SK-N-SH treated with all-trans-retinoic acid at 6 μM for 48 hours (cell line): ENCODE results near the gene SFRP2.

ENCODE experiments used
- ATAC-seq: fragments of 200-7000 bp; cut with Tn5 transposase; 3 replicates; pipeline ENCODE4 v1.9.1; 2020; ENCODE audit warnings: mild to moderate bottlenecking, moderate library complexity
- ARNTL ChIP-seq: fragments of 450-650 bp; formaldehyde crosslinking; IDR thresholded peaks from 2 replicates; pipeline ENCODE4 v1.5.0; 2020; ENCODE audit warnings: low read depth, mild to moderate bottlenecking, moderate library complexity, borderline replicate concordance
- OSR1 ChIP-seq: fragments of 250-450 bp; sonication (Bioruptor Pico); IDR thresholded peaks from 2 replicates; pipeline ENCODE4 v1.8.0; 2022; ENCODE audit warnings: moderate library complexity, mild to moderate bottlenecking, inconsistent platforms
- PPARA ChIP-seq: fragments of 250-450 bp; sonication (Bioruptor Pico); IDR thresholded peaks from 2 replicates; pipeline ENCODE4 v1.5.0; 2020; ENCODE audit warnings: mild to moderate bottlenecking, borderline replicate concordance
- TOX ChIP-seq: fragments of 250-450 bp; sonication (Bioruptor Pico); IDR thresholded peaks from 2 replicates; pipeline ENCODE4 v1.8.0; 2021; ENCODE audit warnings: mild to moderate bottlenecking, moderate library complexity, borderline replicate concordance
- ZC3H10 ChIP-seq: fragments of 250-450 bp; sonication (Bioruptor Pico); IDR thresholded peaks from 2 replicates; pipeline ENCODE4 v1.5.1; 2021; ENCODE audit warnings: mild to moderate bottlenecking, moderate library complexity
- TF ChIP-seq, protein P1 (sequence below): fragments of 250-450 bp; sonication (Bioruptor Pico); IDR thresholded peaks from 2 replicates; pipeline ENCODE4 v1.8.0; 2020; ENCODE audit warnings: mild to moderate bottlenecking, moderate library complexity, borderline replicate concordance
- TF ChIP-seq, protein P2 (sequence below): fragments of 250-450 bp; sonication (Bioruptor Pico); IDR thresholded peaks from 2 replicates; pipeline ENCODE4 v1.5.1; 2020; ENCODE audit warnings: low read depth, mild to moderate bottlenecking, moderate library complexity
- TF ChIP-seq, protein P3 (sequence below): fragments of 250-450 bp; sonication (Bioruptor Pico); IDR thresholded peaks from 2 replicates; pipeline ENCODE4 v1.8.0; 2021; ENCODE audit warnings: low read depth, mild to moderate bottlenecking, moderate library complexity, borderline replicate concordance
- TF ChIP-seq, protein P4 (sequence below): fragments of 250-450 bp; sonication (Bioruptor Pico); IDR thresholded peaks from 2 replicates; pipeline ENCODE4 v1.5.0; 2020; ENCODE audit warnings: mild to moderate bottlenecking, moderate library complexity

Gene SFRP2

DNA sequence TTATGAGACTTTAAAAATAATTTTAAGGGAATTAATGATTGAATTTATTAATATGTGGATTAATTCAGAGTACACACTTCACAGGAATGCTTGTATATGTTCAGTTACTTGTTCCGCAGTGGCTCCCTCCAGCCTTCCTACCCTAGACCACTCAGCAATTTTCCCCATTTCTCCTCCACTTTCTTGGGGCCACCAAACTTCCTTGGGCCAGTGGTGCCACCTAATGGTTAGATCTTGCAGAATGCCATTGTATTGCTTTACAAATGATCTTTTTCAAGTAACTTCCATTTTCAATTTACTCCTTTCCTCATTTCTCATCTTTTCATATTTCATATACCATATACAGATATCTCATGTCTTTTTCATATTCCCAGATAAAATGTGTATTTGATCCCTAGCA, 25.5 kb downstream of the SFRP2 start (continued):
- TF ChIP-seq, protein P1, sequence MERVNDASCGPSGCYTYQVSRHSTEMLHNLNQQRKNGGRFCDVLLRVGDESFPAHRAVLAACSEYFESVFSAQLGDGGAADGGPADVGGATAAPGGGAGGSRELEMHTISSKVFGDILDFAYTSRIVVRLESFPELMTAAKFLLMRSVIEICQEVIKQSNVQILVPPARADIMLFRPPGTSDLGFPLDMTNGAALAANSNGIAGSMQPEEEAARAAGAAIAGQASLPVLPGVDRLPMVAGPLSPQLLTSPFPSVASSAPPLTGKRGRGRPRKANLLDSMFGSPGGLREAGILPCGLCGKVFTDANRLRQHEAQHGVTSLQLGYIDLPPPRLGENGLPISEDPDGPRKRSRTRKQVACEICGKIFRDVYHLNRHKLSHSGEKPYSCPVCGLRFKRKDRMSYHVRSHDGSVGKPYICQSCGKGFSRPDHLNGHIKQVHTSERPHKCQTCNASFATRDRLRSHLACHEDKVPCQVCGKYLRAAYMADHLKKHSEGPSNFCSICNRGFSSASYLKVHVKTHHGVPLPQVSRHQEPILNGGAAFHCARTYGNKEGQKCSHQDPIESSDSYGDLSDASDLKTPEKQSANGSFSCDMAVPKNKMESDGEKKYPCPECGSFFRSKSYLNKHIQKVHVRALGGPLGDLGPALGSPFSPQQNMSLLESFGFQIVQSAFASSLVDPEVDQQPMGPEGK (CRISPR knock-in tag), result no peak

DNA sequence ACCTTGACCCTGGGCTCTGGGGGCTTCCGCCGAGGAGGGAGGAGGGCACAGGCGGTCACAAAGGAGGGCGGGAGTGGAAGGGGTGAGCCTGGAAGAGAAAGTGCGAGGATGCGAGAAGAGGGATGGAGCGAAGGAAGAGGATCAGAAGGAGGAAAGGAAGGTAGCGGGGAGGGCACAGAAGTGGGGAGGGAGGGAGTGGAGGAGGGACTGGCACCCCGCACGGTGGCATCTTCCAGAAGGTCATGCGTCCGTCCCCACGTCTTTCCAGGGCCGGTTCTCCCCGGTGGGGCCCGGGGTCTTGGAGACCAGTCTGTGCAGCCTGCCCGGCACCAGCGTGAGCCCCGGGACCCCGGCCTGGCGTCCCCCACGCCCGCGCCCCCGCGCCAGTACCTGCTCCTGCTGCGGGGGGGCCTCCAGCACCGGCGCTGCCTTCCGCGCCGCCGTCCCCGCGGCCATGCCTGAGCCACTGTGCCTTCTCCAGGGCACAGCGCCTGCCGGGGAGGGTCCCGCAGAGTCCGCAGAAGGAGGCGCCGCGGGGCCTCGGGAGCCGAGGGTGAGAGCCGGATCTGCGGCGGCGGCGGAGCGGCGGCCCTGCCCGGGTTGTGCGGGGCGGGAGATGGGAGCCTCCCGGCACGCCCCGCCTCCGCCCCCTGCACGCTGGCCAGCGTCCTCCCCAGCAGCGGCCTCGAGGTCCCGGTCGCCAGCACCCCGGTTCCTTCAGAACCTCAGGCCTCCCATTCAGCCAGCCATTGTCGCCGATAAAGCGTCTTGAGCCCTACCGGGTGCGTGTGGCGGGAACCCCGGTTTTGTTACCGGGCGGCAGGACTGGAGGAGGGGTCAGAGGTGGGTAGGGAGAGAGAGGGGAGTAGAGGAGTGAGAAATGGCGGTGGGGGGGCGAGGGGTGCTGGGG, 29.2 kb downstream of the SFRP2 start, which contains the start of gene RNF175:
RNF175 (minus strand) TSS at position 618 of the 910 bp plus-strand sequence; CDS start at position 456, 162 bp downstream.
- ATAC-seq, result peak; percentile 78

DNA sequence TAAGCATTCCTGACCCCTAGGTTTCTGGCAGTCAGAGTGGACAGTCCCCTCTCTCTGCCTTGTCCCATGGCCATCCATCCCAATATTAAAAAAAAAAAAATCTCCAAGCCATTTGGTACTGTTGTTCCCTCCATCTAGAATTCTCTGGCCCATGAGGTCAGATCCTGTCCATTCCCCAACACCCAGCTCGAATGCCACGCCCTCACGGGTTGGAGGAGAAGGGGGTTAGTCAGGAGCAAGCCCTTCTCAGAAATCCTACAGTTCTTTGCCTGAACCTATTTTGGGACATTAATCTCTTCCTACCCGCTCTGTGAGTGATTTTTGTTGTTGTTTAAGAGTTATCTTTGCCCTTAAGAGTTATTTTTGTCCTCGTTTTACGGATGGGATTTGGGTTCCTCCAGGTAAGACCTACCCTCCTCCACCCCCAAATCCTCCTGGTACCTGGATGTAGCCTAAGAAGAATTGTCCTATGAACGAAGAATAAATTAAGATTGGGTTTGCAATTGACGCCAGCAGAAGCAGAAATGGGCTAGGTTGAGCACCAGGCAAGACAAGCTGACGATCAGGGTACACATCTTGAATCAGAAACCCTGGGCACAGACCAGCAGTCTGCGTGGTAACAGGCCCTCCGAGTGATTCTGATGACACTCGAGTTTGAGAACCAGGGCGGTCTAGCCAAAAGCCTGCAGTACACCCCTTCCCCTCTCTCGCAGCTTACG, 30.0 kb downstream of the SFRP2 start:
- TF ChIP-seq ZC3H10 (CRISPR knock-in tag) (no peak), PPARA (CRISPR knock-in tag) (no peak), TOX (CRISPR knock-in tag) (no peak), ARNTL (CRISPR knock-in tag) (no peak)
- TF ChIP-seq, protein P2, sequence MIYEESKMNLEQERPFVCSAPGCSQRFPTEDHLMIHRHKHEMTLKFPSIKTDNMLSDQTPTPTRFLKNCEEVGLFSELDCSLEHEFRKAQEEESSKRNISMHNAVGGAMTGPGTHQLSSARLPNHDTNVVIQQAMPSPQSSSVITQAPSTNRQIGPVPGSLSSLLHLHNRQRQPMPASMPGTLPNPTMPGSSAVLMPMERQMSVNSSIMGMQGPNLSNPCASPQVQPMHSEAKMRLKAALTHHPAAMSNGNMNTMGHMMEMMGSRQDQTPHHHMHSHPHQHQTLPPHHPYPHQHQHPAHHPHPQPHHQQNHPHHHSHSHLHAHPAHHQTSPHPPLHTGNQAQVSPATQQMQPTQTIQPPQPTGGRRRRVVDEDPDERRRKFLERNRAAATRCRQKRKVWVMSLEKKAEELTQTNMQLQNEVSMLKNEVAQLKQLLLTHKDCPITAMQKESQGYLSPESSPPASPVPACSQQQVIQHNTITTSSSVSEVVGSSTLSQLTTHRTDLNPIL, result no peak
- TF ChIP-seq, protein P3, sequence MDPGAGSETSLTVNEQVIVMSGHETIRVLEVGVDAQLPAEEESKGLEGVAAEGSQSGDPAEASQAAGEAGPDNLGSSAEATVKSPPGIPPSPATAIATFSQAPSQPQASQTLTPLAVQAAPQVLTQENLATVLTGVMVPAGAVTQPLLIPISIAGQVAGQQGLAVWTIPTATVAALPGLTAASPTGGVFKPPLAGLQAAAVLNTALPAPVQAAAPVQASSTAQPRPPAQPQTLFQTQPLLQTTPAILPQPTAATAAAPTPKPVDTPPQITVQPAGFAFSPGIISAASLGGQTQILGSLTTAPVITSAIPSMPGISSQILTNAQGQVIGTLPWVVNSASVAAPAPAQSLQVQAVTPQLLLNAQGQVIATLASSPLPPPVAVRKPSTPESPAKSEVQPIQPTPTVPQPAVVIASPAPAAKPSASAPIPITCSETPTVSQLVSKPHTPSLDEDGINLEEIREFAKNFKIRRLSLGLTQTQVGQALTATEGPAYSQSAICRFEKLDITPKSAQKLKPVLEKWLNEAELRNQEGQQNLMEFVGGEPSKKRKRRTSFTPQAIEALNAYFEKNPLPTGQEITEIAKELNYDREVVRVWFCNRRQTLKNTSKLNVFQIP (CRISPR knock-in tag), result no peak
- peak; percentile 18; the same call in 1 of the 3 replicates for ATAC-seq

More for the DNA sequence above, 29.2 kb downstream of the SFRP2 start, which contains the start of gene RNF175:
- TF ChIP-seq, protein P3 (CRISPR knock-in tag), result no peak
- TF ChIP-seq OSR1 (CRISPR knock-in tag) (no peak), ARNTL (CRISPR knock-in tag) (no peak)
- TF ChIP-seq, protein P4, sequence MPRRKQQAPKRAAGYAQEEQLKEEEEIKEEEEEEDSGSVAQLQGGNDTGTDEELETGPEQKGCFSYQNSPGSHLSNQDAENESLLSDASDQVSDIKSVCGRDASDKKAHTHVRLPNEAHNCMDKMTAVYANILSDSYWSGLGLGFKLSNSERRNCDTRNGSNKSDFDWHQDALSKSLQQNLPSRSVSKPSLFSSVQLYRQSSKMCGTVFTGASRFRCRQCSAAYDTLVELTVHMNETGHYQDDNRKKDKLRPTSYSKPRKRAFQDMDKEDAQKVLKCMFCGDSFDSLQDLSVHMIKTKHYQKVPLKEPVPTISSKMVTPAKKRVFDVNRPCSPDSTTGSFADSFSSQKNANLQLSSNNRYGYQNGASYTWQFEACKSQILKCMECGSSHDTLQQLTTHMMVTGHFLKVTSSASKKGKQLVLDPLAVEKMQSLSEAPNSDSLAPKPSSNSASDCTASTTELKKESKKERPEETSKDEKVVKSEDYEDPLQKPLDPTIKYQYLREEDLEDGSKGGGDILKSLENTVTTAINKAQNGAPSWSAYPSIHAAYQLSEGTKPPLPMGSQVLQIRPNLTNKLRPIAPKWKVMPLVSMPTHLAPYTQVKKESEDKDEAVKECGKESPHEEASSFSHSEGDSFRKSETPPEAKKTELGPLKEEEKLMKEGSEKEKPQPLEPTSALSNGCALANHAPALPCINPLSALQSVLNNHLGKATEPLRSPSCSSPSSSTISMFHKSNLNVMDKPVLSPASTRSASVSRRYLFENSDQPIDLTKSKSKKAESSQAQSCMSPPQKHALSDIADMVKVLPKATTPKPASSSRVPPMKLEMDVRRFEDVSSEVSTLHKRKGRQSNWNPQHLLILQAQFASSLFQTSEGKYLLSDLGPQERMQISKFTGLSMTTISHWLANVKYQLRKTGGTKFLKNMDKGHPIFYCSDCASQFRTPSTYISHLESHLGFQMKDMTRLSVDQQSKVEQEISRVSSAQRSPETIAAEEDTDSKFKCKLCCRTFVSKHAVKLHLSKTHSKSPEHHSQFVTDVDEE (CRISPR knock-in tag), result no peak
- TF ChIP-seq, protein P2, result no peak
- TF ChIP-seq, protein P1 (CRISPR knock-in tag), result no peak
- TF ChIP-seq, all 23 proteins: peak for 0
